Embryonic facial prominence (tissue), 1 donor: Measurements from ENCODE around the gene ZNF425.
A peak's percentile ranks its signal among the peaks of the same experiment; 100 is the strongest.
"Not testable (repeated sequence)": the region's sequence is repeated elsewhere in the genome, so short reads cannot be mapped to it uniquely, and the experiment has no call there.

Experiments used
- DNase-seq: peaks from one replicate; pipeline ENCODE4 v3.0.0-alpha.2; 2016; ENCODE audit errors: extremely low spot score

Gene ZNF425

GRCh38 chr7:149125863-149126661, at the start of gene ZNF425:
Gene ZNF425, minus strand, starts transcription at chr7:149126324. Its CDS starts 111 bp downstream, at chr7:149126213.
- peak; percentile 82 for DNase-seq

- no peak for DNase-seq
Observed at GRCh38 chr7:149175150-149175549, 49.0 kb upstream of the ZNF425 start.

GRCh38 chr7:149172534-149172920, 46.4 kb upstream of the ZNF425 start:
- DNase-seq = no peak

- DNase-seq = no peak
Observed at GRCh38 chr7:149171892-149172533, 45.9 kb upstream of the ZNF425 start.

GRCh38 chr7:149166630-149167352, 40.7 kb upstream of the ZNF425 start:
- DNase-seq = no peak

- no peak for DNase-seq
Observed at GRCh38 chr7:149166142-149166541, 40.0 kb upstream of the ZNF425 start.

GRCh38 chr7:149161241-149161848, 35.2 kb upstream of the ZNF425 start:
- no peak for DNase-seq

GRCh38 chr7:149156898-149157297, 30.8 kb upstream of the ZNF425 start:
- DNase-seq = no peak

GRCh38 chr7:149154056-149154455, 27.9 kb upstream of the ZNF425 start:
- DNase-seq = no peak

GRCh38 chr7:149153346-149153745, 27.2 kb upstream of the ZNF425 start:
- DNase-seq = no peak

GRCh38 chr7:149150981-149151380, 24.9 kb upstream of the ZNF425 start:
- DNase-seq = no peak

- DNase-seq = no peak
Observed at GRCh38 chr7:149147752-149148653, 21.9 kb upstream of the ZNF425 start.

GRCh38 chr7:149147072-149147751, 21.1 kb upstream of the ZNF425 start, which contains the start of gene ZNF398:
Gene ZNF398, plus strand, starts transcription at chr7:149147453. Its CDS starts 290 bp downstream, at chr7:149147743.
- DNase-seq = no peak

- DNase-seq = no peak
Observed at GRCh38 chr7:149145031-149145845, 19.1 kb upstream of the ZNF425 start.

GRCh38 chr7:149144436-149144922, 18.4 kb upstream of the ZNF425 start:
- not testable (repeated sequence) for DNase-seq

- no peak for DNase-seq
Observed at GRCh38 chr7:149141893-149142292, 15.8 kb upstream of the ZNF425 start.

GRCh38 chr7:149140831-149141230, 14.7 kb upstream of the ZNF425 start:
- no peak for DNase-seq

- DNase-seq = no peak
Observed at GRCh38 chr7:149136118-149136517, 10.0 kb upstream of the ZNF425 start.

- no peak for DNase-seq
Observed at GRCh38 chr7:149133028-149133710, 7.0 kb upstream of the ZNF425 start.
